Mesothelial cell of epicardium (in vitro differentiated cells): ENCODE measurements around the gene NPHP4. TPM values are rescaled to one million over a fixed set of nuclear protein-coding genes. Genes with fewer than 3 reads are reported as not detected.

Experiments used
- DNase-seq, 2 experiments: peaks; one replicate each; pipeline ENCODE4 v3.0.0; 2021; ENCODE audit warnings: low spot score in 2 of 2; ENCODE audit not compliant: unreplicated experiment in 2 of 2
- H3K27ac Mint-ChIP-seq: 2 replicates; pipeline ENCODE4 v1.8.0; 2021; ENCODE audit warnings: mixed read lengths
- H3K27me3 Mint-ChIP-seq: 2 replicates; pipeline ENCODE4 v1.8.0; 2021; ENCODE audit warnings: low read depth, mixed read lengths
- H3K36me3 Mint-ChIP-seq: 2 replicates; pipeline ENCODE4 v1.8.0; 2021; ENCODE audit warnings: mixed read lengths
- H3K4me1 Mint-ChIP-seq: 2 replicates; pipeline ENCODE4 v1.8.0; 2021; ENCODE audit warnings: mixed read lengths
- H3K4me3 Mint-ChIP-seq: 2 replicates; pipeline ENCODE4 v1.8.0; 2021; ENCODE audit warnings: mild to moderate bottlenecking, moderate library complexity, mixed read lengths
- H3K9me3 Mint-ChIP-seq: 2 replicates; pipeline ENCODE4 v1.8.0; 2021; ENCODE audit warnings: mixed read lengths
- CTCF ChIP-seq: fragments of 200-600 bp; sonication (generic); IDR thresholded peaks from one replicate; pipeline ENCODE4 v1.5.0; 2021; ENCODE audit warnings: antibody characterized with exemption; ENCODE audit not compliant: unreplicated experiment
- total RNA-seq: library from RNA; stranded (reverse); gene quantifications from 3 replicates; pipeline ENCODE4 v1.2.1, GENCODE V29; 2021

NPHP4 gene
- total RNA-seq, 1 donor from 2014 or later = 16.4 TPM

- Mint-ChIP-seq H3K27ac (no peak overlapping the region), H3K4me1 (peaks cover 25% of the 10 kb centered on the region), H3K36me3 (peaks cover 7% of the 10 kb centered on the region), H3K9me3 (no peaks in the 10 kb centered on the region), H3K27me3 (no peaks in the 10 kb centered on the region), H3K4me3 (no peak overlapping the region)
- DNase-seq = peak in 1 of 2 experiments; percentile 2
- TF ChIP-seq CTCF = no peak
These were observed 18.5 kb downstream of the NPHP4 start for GRCh38 chr1:5973771-5974170.

GRCh38 chr1:5972198-5972520 is 20.1 kb downstream of the NPHP4 start:
- peak in 1 of 2 experiments; percentile 4 for DNase-seq
- no peak for TF ChIP-seq CTCF
- no peak overlapping the region for H3K27ac Mint-ChIP-seq
- H3K4me1 Mint-ChIP-seq = peaks cover 25% of the 10 kb centered on the region
- no peaks in the 10 kb centered on the region for H3K9me3 Mint-ChIP-seq
- H3K27me3 Mint-ChIP-seq = no peaks in the 10 kb centered on the region
- no peak overlapping the region for H3K4me3 Mint-ChIP-seq
- peaks cover 2% of the 10 kb centered on the region for H3K36me3 Mint-ChIP-seq

GRCh38 chr1:5971471-5972197 is 20.6 kb downstream of the NPHP4 start:
- Mint-ChIP-seq H3K27ac (no peak overlapping the region), H3K9me3 (no peaks in the 10 kb centered on the region), H3K4me1 (peaks cover 25% of the 10 kb centered on the region), H3K36me3 (peaks cover 4% of the 10 kb centered on the region), H3K4me3 (no peak overlapping the region), H3K27me3 (no peaks in the 10 kb centered on the region)
- peak in 1 of 2 experiments; percentile 8 for DNase-seq
- no peak for TF ChIP-seq CTCF

- no peaks in the 10 kb centered on the region for H3K27me3 Mint-ChIP-seq
- H3K9me3 Mint-ChIP-seq = no peaks in the 10 kb centered on the region
- DNase-seq = peak in 1 of 2 experiments; percentile 8
- no peak overlapping the region for H3K4me3 Mint-ChIP-seq
- H3K27ac Mint-ChIP-seq = no peak overlapping the region
- H3K36me3 Mint-ChIP-seq = peaks cover 5% of the 10 kb centered on the region
- peaks cover 25% of the 10 kb centered on the region for H3K4me1 Mint-ChIP-seq
- no peak for TF ChIP-seq CTCF
These were observed 21.5 kb downstream of the NPHP4 start for GRCh38 chr1:5970610-5971273.

- Mint-ChIP-seq H3K27ac (no peak overlapping the region), H3K4me3 (no peak overlapping the region), H3K4me1 (peaks cover 25% of the 10 kb centered on the region), H3K36me3 (peaks cover 6% of the 10 kb centered on the region), H3K9me3 (no peaks in the 10 kb centered on the region), H3K27me3 (no peaks in the 10 kb centered on the region)
- TF ChIP-seq CTCF = no peak
- peak in 1 of 2 experiments; percentile 8 for DNase-seq
These were observed 23.1 kb downstream of the NPHP4 start for GRCh38 chr1:5969168-5969567.
